PC-3 (cell line): ENCODE measurements around the gene SH3RF1.

Experiments used
- EZH2 ChIP-seq: fragments of 300-600 bp; sonication (generic); IDR thresholded peaks from one replicate; pipeline ENCODE4 v1.6.1; 2017; ENCODE audit warnings: antibody characterized with exemption, mild to moderate bottlenecking, low read length; ENCODE audit not compliant: unreplicated experiment
- EZH2phosphoT487 ChIP-seq: fragments of 300-600 bp; sonication (generic); IDR thresholded peaks from 2 replicates; pipeline ENCODE4 v1.6.1; 2018; ENCODE audit warnings: mild to moderate bottlenecking, antibody characterized with exemption, low read length, borderline replicate concordance
- TF ChIP-seq, protein P1 (sequence below): fragments of 300-600 bp; sonication (generic); conservative IDR thresholded peaks from 2 replicates; pipeline ENCODE4 v1.5.1; 2017; ENCODE audit warnings: antibody characterized with exemption, low read depth, mild to moderate bottlenecking, low read length

GRCh38 chr4:169307576-169307975, 36.8 kb upstream of the SH3RF1 start:
- TF ChIP-seq, protein P1, sequence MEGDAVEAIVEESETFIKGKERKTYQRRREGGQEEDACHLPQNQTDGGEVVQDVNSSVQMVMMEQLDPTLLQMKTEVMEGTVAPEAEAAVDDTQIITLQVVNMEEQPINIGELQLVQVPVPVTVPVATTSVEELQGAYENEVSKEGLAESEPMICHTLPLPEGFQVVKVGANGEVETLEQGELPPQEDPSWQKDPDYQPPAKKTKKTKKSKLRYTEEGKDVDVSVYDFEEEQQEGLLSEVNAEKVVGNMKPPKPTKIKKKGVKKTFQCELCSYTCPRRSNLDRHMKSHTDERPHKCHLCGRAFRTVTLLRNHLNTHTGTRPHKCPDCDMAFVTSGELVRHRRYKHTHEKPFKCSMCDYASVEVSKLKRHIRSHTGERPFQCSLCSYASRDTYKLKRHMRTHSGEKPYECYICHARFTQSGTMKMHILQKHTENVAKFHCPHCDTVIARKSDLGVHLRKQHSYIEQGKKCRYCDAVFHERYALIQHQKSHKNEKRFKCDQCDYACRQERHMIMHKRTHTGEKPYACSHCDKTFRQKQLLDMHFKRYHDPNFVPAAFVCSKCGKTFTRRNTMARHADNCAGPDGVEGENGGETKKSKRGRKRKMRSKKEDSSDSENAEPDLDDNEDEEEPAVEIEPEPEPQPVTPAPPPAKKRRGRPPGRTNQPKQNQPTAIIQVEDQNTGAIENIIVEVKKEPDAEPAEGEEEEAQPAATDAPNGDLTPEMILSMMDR = no peak
- TF ChIP-seq EZH2phosphoT487 (no peak), EZH2 (no peak)
